ENCODE measurements around the gene IL36A. TPM values are rescaled to one million over a fixed set of nuclear protein-coding genes. Genes with fewer than 3 reads are reported as not detected.

The IL36A gene
- total and polyA plus RNA-seq, 9 of the 15 experiments (the other 6 are each of a cell fraction or from before 2014, with no cell fraction given) = not detected

DNA sequence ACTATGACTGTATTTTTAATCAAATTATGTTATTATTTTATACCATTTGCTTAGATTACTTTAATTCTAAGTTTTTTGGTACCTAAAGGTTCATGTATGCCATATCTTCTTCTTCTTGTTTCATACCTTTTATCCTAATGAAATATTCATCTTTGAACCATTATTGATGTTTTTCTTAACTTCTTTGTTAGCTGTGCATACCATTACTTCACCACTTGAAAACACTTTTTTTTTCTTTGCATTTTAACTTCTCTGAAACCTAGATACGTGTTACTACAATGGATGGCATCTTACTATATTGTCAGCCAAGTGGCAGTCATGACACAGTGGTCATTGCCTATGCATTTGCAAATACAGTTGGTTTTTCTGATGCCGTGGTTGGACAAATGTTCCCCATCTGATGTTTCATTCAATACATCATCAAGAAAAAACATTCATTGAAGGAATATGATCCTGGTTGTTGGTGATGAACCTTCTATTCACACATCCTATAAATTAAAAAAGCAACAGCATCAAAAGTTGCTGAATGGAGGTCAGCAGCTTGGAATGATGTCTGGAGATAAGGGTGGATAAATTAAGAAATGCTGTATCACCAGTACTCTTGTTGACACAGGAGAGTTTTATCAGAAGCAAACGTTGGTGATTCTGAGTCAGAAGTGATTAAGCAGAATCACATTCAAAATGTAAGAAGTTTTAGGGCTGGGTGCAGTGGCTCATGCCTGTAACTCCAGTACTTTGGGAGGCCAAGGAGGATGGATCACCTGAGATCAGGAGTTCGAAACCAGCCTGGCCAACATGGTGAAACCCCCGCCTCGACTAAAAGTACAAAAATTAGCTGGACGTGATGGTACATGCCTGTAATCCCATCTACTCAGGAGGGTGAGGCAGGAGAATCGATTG, 7.4 kb downstream of the IL36A start (continued):
- TF ChIP-seq, protein P1, sequence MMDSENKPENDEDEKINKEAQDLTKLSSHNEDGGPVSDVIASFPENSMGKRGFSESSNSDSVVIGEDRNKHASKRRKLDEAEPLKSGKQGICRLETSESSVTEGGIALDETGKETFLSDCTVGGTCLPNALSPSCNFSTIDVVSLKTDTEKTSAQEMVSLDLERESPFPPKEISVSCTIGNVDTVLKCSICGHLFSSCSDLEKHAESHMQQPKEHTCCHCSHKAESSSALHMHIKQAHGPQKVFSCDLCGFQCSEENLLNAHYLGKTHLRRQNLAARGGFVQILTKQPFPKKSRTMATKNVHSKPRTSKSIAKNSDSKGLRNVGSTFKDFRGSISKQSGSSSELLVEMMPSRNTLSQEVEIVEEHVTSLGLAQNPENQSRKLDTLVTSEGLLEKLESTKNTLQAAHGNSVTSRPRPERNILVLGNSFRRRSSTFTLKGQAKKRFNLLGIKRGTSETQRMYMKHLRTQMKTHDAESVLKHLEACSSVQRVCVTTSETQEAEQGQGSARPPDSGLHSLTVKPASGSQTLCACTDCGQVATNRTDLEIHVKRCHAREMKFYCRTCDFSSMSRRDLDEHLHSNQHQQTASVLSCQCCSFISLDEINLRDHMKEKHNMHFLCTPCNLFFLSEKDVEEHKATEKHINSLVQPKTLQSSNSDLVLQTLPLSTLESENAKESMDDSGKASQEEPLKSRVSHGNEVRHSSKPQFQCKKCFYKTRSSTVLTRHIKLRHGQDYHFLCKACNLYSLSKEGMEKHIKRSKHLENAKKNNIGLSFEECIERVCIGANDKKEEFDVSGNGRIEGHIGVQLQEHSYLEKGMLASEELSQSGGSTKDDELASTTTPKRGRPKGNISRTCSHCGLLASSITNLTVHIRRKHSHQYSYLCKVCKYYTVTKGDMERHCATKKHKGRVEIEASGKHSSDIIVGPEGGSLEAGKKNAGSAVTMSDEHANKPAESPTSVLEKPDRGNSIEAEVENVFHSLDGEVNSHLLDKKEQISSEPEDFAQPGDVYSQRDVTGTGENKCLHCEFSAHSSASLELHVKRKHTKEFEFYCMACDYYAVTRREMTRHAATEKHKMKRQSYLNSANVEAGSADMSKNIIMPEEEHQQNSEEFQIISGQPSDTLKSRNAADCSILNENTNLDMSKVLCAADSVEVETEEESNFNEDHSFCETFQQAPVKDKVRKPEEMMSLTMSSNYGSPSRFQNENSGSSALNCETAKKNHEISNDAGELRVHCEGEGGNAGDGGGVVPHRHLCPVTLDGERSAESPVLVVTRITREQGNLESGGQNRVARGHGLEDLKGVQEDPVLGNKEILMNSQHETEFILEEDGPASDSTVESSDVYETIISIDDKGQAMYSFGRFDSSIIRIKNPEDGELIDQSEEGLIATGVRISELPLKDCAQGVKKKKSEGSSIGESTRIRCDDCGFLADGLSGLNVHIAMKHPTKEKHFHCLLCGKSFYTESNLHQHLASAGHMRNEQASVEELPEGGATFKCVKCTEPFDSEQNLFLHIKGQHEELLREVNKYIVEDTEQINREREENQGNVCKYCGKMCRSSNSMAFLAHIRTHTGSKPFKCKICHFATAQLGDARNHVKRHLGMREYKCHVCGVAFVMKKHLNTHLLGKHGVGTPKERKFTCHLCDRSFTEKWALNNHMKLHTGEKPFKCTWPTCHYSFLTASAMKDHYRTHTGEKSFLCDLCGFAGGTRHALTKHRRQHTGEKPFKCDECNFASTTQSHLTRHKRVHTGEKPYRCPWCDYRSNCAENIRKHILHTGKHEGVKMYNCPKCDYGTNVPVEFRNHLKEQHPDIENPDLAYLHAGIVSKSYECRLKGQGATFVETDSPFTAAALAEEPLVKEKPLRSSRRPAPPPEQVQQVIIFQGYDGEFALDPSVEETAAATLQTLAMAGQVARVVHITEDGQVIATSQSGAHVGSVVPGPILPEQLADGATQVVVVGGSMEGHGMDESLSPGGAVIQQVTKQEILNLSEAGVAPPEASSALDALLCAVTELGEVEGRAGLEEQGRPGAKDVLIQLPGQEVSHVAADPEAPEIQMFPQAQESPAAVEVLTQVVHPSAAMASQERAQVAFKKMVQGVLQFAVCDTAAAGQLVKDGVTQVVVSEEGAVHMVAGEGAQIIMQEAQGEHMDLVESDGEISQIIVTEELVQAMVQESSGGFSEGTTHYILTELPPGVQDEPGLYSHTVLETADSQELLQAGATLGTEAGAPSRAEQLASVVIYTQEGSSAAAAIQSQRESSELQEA (IDR thresholded peaks at IDR 0.05; ENCODE audit: low read depth) = no peak
- TF ChIP-seq ZBTB1 (CRISPR knock-in tag; IDR thresholded peaks at IDR 0.05; ENCODE audit: borderline replicate concordance, low read depth) (no peak), LEF1 (IDR thresholded peaks at IDR 0.05) (peak; percentile 95), ZNF24 (IDR thresholded peaks at IDR 0.05) (peak; percentile 57; the same call in 1 of the 2 replicates), ZNF75A (CRISPR knock-in tag; IDR thresholded peaks at IDR 0.05) (no peak), MCM2 (IDR thresholded peaks at IDR 0.05; ENCODE audit: low read depth) (no peak), ADNP (tag; IDR thresholded peaks at IDR 0.05) (peak; percentile 100), ZNF695 (CRISPR knock-in tag; IDR thresholded peaks at IDR 0.05) (no peak), ETS2 (tag; IDR thresholded peaks at IDR 0.05; ENCODE audit: borderline replicate concordance, poor library complexity, severe bottlenecking) (no peak), ZNF134 (CRISPR knock-in tag; conservative IDR thresholded peaks at IDR 0.05) (no peak), ZNF586 (CRISPR knock-in tag; conservative IDR thresholded peaks at IDR 0.05) (no peak), CREM (IDR thresholded peaks at IDR 0.05; ENCODE audit: low read depth) (peak; percentile 82), GTF2E2 (tag; IDR thresholded peaks at IDR 0.05) (no peak), ZNF232 (CRISPR knock-in tag; IDR thresholded peaks at IDR 0.05) (no peak), SIX5 (IDR thresholded peaks at IDR 0.05; ENCODE audit: borderline replicate concordance in 1 of 2, insufficient read depth in 1 of 2, low read depth in 1 of 2, low read length in 2 of 2) (no peak), TFAM (CRISPR knock-in tag; conservative IDR thresholded peaks at IDR 0.05) (no peak), BHLHE40 (IDR thresholded peaks at IDR 0.05; ENCODE audit: low read length) (peak; percentile 63)
- TF ChIP-seq, protein P2, sequence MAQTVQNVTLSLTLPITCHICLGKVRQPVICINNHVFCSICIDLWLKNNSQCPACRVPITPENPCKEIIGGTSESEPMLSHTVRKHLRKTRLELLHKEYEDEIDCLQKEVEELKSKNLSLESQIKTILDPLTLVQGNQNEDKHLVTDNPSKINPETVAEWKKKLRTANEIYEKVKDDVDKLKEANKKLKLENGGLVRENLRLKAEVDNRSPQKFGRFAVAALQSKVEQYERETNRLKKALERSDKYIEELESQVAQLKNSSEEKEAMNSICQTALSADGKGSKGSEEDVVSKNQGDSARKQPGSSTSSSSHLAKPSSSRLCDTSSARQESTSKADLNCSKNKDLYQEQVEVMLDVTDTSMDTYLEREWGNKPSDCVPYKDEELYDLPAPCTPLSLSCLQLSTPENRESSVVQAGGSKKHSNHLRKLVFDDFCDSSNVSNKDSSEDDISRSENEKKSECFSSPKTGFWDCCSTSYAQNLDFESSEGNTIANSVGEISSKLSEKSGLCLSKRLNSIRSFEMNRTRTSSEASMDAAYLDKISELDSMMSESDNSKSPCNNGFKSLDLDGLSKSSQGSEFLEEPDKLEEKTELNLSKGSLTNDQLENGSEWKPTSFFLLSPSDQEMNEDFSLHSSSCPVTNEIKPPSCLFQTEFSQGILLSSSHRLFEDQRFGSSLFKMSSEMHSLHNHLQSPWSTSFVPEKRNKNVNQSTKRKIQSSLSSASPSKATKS (CRISPR knock-in tag; IDR thresholded peaks at IDR 0.05) = no peak
